ENCODE data around the gene FNIP1. TPM values are rescaled to one million over a fixed set of nuclear protein-coding genes. Genes with fewer than 3 reads are reported as not detected.

The FNIP1 gene
- total and polyA plus RNA-seq, 9 of the 15 experiments (the other 6 are each of a cell fraction or from before 2014, with no cell fraction given): 5.0 to 32.8 (median 18.4) TPM

DNA sequence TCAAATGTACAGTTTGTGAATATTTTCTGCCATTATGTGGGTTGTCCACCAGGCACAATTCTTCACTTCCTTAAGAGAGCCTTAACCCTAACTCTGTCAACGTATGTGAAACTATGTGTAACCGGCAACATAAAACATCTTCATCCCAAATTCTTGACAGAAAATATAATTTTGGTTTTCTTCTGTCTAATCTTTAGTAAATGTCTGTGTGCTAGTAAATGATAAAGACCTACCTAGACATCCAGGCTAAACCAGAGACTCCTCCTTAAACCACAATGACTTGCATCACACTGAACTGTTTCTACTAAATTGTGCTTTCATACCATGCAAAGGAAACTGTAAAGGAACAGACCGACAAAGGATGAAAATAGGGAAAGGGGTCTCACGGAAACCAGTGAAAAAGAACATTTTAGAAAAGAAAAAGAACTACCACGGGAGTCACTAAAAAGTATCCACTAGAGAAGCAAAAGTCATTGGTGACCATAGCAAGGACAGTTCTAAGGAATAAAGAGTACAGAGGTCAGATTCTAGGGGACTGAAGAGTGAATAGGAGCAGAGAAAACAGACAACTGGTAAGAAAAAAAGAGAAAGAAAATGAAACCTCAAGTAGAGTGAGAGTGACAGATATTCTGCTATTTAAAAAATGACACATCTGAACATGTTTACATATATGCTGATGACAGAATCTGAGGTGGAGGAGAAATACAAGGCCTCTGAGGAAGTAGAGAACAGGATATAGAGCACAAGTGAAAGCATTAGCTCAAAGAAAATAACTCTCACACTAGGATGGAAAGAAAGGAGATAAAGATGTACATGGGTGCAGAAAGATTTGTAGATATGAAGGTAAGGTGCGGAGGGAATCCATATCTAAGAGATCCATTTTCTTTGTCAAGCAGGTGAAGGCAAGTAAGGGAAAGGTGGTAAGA, 49.4 kb downstream of the FNIP1 start (continued):
- TF ChIP-seq TFAM (CRISPR knock-in tag; conservative IDR thresholded peaks at IDR 0.05) (no peak), JUNB (CRISPR knock-in tag; conservative IDR thresholded peaks at IDR 0.05) (no peak), RBFOX2 (IDR thresholded peaks at IDR 0.05; ENCODE audit: low read depth, low read length) (no peak), IFI16 (CRISPR knock-in tag; IDR thresholded peaks at IDR 0.05) (no peak), MCM3 (IDR thresholded peaks at IDR 0.05) (no peak), TAF1 (IDR thresholded peaks at IDR 0.05; ENCODE audit: control insufficient read depth, extremely low read depth, insufficient read depth, low read length, severe bottlenecking) (no peak), BRD4 (IDR thresholded peaks at IDR 0.05) (no peak), LCOR (CRISPR knock-in tag; IDR thresholded peaks at IDR 0.05) (peak; percentile 99), EHMT2 (IDR thresholded peaks at IDR 0.05) (no peak), HDAC8 (tag; IDR thresholded peaks at IDR 0.05) (no peak), SAFB2 (IDR thresholded peaks at IDR 0.05; ENCODE audit: borderline replicate concordance, low read depth, low read length, severe bottlenecking) (no peak), JUN (IDR thresholded peaks at IDR 0.05; ENCODE audit: borderline replicate concordance, low read depth, low read length) (0 out of 2 replicates have a peak, but pooled peaks have one; percentile 58), JUN (CRISPR knock-in tag; IDR thresholded peaks at IDR 0.05; ENCODE audit: borderline replicate concordance) (no peak), XRCC5 (IDR thresholded peaks at IDR 0.05; ENCODE audit: low read depth, low read length) (no peak), ZNF589 (CRISPR knock-in tag; IDR thresholded peaks at IDR 0.05; ENCODE audit: low read depth) (no peak)
- TF ChIP-seq, protein P1, sequence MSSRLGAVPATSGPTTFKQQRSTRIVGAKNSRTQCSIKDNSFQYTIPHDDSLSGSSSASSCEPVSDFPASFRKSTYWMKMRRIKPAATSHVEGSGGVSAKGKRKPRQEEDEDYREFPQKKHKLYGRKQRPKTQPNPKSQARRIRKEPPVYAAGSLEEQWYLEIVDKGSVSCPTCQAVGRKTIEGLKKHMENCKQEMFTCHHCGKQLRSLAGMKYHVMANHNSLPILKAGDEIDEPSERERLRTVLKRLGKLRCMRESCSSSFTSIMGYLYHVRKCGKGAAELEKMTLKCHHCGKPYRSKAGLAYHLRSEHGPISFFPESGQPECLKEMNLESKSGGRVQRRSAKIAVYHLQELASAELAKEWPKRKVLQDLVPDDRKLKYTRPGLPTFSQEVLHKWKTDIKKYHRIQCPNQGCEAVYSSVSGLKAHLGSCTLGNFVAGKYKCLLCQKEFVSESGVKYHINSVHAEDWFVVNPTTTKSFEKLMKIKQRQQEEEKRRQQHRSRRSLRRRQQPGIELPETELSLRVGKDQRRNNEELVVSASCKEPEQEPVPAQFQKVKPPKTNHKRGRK (tag; IDR thresholded peaks at IDR 0.05): no peak
- TF ChIP-seq, protein P2, sequence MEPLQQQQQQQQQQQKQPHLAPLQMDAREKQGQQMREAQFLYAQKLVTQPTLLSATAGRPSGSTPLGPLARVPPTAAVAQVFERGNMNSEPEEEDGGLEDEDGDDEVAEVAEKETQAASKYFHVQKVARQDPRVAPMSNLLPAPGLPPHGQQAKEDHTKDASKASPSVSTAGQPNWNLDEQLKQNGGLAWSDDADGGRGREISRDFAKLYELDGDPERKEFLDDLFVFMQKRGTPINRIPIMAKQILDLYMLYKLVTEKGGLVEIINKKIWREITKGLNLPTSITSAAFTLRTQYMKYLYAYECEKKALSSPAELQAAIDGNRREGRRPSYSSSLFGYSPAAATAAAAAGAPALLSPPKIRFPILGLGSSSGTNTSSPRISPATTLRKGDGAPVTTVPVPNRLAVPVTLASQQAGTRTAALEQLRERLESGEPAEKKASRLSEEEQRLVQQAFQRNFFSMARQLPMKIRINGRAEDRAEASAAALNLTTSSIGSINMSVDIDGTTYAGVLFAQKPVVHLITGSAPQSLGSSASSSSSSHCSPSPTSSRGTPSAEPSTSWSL (CRISPR knock-in tag; IDR thresholded peaks at IDR 0.05; ENCODE audit: borderline replicate concordance): no peak
- TF ChIP-seq, protein P3, sequence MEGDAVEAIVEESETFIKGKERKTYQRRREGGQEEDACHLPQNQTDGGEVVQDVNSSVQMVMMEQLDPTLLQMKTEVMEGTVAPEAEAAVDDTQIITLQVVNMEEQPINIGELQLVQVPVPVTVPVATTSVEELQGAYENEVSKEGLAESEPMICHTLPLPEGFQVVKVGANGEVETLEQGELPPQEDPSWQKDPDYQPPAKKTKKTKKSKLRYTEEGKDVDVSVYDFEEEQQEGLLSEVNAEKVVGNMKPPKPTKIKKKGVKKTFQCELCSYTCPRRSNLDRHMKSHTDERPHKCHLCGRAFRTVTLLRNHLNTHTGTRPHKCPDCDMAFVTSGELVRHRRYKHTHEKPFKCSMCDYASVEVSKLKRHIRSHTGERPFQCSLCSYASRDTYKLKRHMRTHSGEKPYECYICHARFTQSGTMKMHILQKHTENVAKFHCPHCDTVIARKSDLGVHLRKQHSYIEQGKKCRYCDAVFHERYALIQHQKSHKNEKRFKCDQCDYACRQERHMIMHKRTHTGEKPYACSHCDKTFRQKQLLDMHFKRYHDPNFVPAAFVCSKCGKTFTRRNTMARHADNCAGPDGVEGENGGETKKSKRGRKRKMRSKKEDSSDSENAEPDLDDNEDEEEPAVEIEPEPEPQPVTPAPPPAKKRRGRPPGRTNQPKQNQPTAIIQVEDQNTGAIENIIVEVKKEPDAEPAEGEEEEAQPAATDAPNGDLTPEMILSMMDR (IDR thresholded peaks at IDR 0.05 in 2 of 3, conservative IDR thresholded peaks at IDR 0.05 in 1 of 3; ENCODE audit: insufficient read depth in 2 of 3, low read depth in 1 of 3, low read length in 3 of 3): peak in 1 of 3 experiments; percentile 30; a peak in 2 of 6 replicates
- TF ChIP-seq, protein P4, sequence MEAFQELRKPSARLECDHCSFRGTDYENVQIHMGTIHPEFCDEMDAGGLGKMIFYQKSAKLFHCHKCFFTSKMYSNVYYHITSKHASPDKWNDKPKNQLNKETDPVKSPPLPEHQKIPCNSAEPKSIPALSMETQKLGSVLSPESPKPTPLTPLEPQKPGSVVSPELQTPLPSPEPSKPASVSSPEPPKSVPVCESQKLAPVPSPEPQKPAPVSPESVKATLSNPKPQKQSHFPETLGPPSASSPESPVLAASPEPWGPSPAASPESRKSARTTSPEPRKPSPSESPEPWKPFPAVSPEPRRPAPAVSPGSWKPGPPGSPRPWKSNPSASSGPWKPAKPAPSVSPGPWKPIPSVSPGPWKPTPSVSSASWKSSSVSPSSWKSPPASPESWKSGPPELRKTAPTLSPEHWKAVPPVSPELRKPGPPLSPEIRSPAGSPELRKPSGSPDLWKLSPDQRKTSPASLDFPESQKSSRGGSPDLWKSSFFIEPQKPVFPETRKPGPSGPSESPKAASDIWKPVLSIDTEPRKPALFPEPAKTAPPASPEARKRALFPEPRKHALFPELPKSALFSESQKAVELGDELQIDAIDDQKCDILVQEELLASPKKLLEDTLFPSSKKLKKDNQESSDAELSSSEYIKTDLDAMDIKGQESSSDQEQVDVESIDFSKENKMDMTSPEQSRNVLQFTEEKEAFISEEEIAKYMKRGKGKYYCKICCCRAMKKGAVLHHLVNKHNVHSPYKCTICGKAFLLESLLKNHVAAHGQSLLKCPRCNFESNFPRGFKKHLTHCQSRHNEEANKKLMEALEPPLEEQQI (IDR thresholded peaks at IDR 0.05): peak; percentile 76

Data from K562 (cell line).